Caco-2 (cell line): ENCODE data around the gene LMO3. TPM values are rescaled to one million over a fixed set of nuclear protein-coding genes. Genes with fewer than 3 reads are reported as not detected.

Experiments
- BruUV-seq: library from RNA; stranded (reverse); fragments of 400-500 nt; replicated peaks from 2 replicates; lab custom pipeline; 2021; lab: Mats Ljungman, UMichigan
- CTCF ChIA-PET: fragments of 300-600 bp; sonication (Branson Sonifier 250); formaldehyde crosslinking; loops from one replicate; lab custom pipeline; 2022; ENCODE audit warnings: antibody characterized with exemption; lab: Charles Lee
- POLR2A ChIA-PET: fragments of 300-600 bp; sonication (Branson Sonifier 250); formaldehyde crosslinking; loops from one replicate; lab custom pipeline; 2022; ENCODE audit warnings: antibody characterized with exemption; lab: Charles Lee
- DNase-seq, 2 experiments: peaks; one replicate each; pipeline versions ENCODE4 v3.0.0 to v3.0.0-alpha.2; 2020 to 2022
- H3K27me3 ChIP-seq: replicated peaks from 2 replicates; pipeline ENCODE4 v1.6.0; 2011; ENCODE audit warnings: low read length; ENCODE audit not compliant: control insufficient read depth, insufficient read depth
- H3K36me3 ChIP-seq: 2 replicates; pipeline ENCODE4 v1.5.1; 2011; ENCODE audit warnings: low read length; ENCODE audit not compliant: control insufficient read depth, insufficient read depth
- H3K4me1 ChIP-seq: fragments of 250-450 bp; sonication (Bioruptor Pico); 2 replicates; pipeline ENCODE4 v1.5.1; 2020; ENCODE audit warnings: mild to moderate bottlenecking
- H3K4me3 ChIP-seq: 2 replicates; pipeline ENCODE4 v1.5.1; 2011; ENCODE audit warnings: low read depth, mild to moderate bottlenecking, control low read depth, low read length
- H3K9me3 ChIP-seq: fragments of 250-450 bp; sonication (Bioruptor Pico); 2 replicates; pipeline ENCODE4 v1.5.1; 2020; ENCODE audit warnings: mild to moderate bottlenecking, moderate library complexity
- H3K27ac Mint-ChIP-seq: one replicate; pipeline ENCODE4 v1.8.0; 2022; ENCODE audit warnings: mixed read lengths; ENCODE audit not compliant: unreplicated experiment
- H3K27me3 Mint-ChIP-seq: one replicate; pipeline ENCODE4 v1.8.0; 2022; ENCODE audit warnings: mixed read lengths; ENCODE audit not compliant: insufficient read depth, unreplicated experiment
- H3K36me3 Mint-ChIP-seq: one replicate; pipeline ENCODE4 v1.8.0; 2022; ENCODE audit warnings: mild to moderate bottlenecking, mixed read lengths; ENCODE audit not compliant: insufficient read depth, unreplicated experiment
- H3K4me1 Mint-ChIP-seq: one replicate; pipeline ENCODE4 v1.8.0; 2022; ENCODE audit warnings: low read depth, mixed read lengths; ENCODE audit not compliant: unreplicated experiment
- H3K4me3 Mint-ChIP-seq: one replicate; pipeline ENCODE4 v1.8.0; 2022; ENCODE audit warnings: mild to moderate bottlenecking, moderate library complexity, mixed read lengths; ENCODE audit not compliant: unreplicated experiment
- H3K9me3 Mint-ChIP-seq: one replicate; pipeline ENCODE4 v1.8.0; 2022; ENCODE audit warnings: mixed read lengths; ENCODE audit not compliant: unreplicated experiment
- CTCF ChIP-seq, 2 experiments: fragments of 200-600 bp in 1 of 2; IDR thresholded peaks; 1 replicate in 1 of 2; 2 replicates in 1 of 2; pipeline versions ENCODE4 v1.5.1 to v1.8.0; 2011 to 2022; ENCODE audit warnings: antibody characterized with exemption in 1 of 2, control low read depth in 1 of 2, inconsistent platforms in 1 of 2, low read depth in 1 of 2, low read length in 1 of 2, mild to moderate bottlenecking in 1 of 2, moderate library complexity in 1 of 2; ENCODE audit not compliant: insufficient read depth in 1 of 2, severe bottlenecking in 1 of 2, unreplicated experiment in 1 of 2
- intact Hi-C: fragments of 100-400 bp; cut with micrococcal nuclease; formaldehyde crosslinking; loops from one replicate; pipeline ENCODE4 v1.10.0; 2022; ENCODE audit not compliant: unreplicated experiment
- total RNA-seq: library from RNA; stranded (reverse); gene quantifications from 2 replicates; pipeline ENCODE4 v1.2.3, GENCODE V29; 2022

Gene LMO3
- total RNA-seq, 1 experiment from 2014 or later: not detected

DNA sequence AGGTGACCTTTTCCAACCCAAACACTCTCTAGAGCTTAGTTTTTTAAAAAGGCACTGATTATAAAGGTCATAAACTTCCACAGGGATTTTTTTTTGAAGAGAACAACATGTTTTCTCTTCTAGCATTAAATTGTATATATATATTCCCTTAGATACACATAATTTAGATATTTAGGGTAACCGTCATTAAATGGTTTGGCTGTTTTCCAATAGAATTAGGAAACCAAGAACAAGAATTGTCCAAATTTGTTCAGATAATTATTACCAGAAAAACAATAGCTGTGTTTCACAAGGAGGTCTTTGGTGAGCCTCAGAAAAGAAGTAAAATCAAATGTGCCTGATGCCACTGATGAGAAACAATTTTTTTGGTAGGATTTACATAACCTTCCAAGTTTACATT, 26.9 kb downstream of the LMO3 start:
- Mint-ChIP-seq H3K27ac (no peak overlapping the region), H3K27me3 (no peaks in the 10 kb centered on the region), H3K36me3 (no peaks in the 10 kb centered on the region), H3K4me1 (peaks cover 11% of the 10 kb centered on the region), H3K9me3 (peaks cover 15% of the 10 kb centered on the region), H3K4me3 (no peak overlapping the region)
- BruUV-seq: no TSS peak
- H3K36me3 ChIP-seq: no peaks in the 10 kb centered on the region
- H3K9me3 ChIP-seq: no peaks in the 10 kb centered on the region; the same call in 1 of the 2 replicates
- no peaks in the 10 kb centered on the region for H3K27me3 ChIP-seq
- no peak overlapping the region for H3K4me3 ChIP-seq
- POLR2A ChIA-PET: no interaction called here
- peaks cover 12% of the 10 kb centered on the region for H3K4me1 ChIP-seq
- no peak for DNase-seq
- intact Hi-C loops: no loop called here
- no peak for TF ChIP-seq CTCF (IDR thresholded peaks at IDR 0.05; ENCODE audit: insufficient read depth in 1 of 2, low read depth in 1 of 2, low read length in 1 of 2, severe bottlenecking in 1 of 2, unreplicated experiment in 1 of 2)
- CTCF ChIA-PET: no interaction called here

GRCh38 chr12:16573398-16574077, 32.4 kb downstream of the LMO3 start:
- Histone ChIP-seq H3K4me1 (no peaks in the 10 kb centered on the region), H3K27me3 (no peaks in the 10 kb centered on the region), H3K36me3 (no peaks in the 10 kb centered on the region), H3K9me3 (no peaks in the 10 kb centered on the region), H3K4me3 (no peak overlapping the region)
- H3K4me1 Mint-ChIP-seq: no peaks in the 10 kb centered on the region
- no peak overlapping the region for H3K4me3 Mint-ChIP-seq
- intact Hi-C loops: no loop called here
- H3K27ac Mint-ChIP-seq: no peak overlapping the region
- no peak for TF ChIP-seq CTCF (IDR thresholded peaks at IDR 0.05; ENCODE audit: insufficient read depth in 1 of 2, low read depth in 1 of 2, low read length in 1 of 2, severe bottlenecking in 1 of 2, unreplicated experiment in 1 of 2)
- ChIA-PET CTCF (no interaction called here), POLR2A (no interaction called here)
- no TSS peak for BruUV-seq
- H3K27me3 Mint-ChIP-seq: no peaks in the 10 kb centered on the region
- peak in 1 of 2 experiments; percentile 43 for DNase-seq
- H3K9me3 Mint-ChIP-seq: no peaks in the 10 kb centered on the region
- no peaks in the 10 kb centered on the region for H3K36me3 Mint-ChIP-seq

GRCh38 chr12:16568873-16569272, 37.1 kb downstream of the LMO3 start:
- intact Hi-C loops: no loop called here
- Histone ChIP-seq H3K9me3 (no peaks in the 10 kb centered on the region), H3K4me3 (no peak overlapping the region), H3K27me3 (no peaks in the 10 kb centered on the region), H3K4me1 (no peaks in the 10 kb centered on the region), H3K36me3 (no peaks in the 10 kb centered on the region)
- TF ChIP-seq CTCF (IDR thresholded peaks at IDR 0.05; ENCODE audit: insufficient read depth in 1 of 2, low read depth in 1 of 2, low read length in 1 of 2, severe bottlenecking in 1 of 2, unreplicated experiment in 1 of 2): no peak
- Mint-ChIP-seq H3K36me3 (no peaks in the 10 kb centered on the region), H3K4me1 (no peaks in the 10 kb centered on the region), H3K27me3 (no peaks in the 10 kb centered on the region), H3K9me3 (no peaks in the 10 kb centered on the region), H3K4me3 (no peak overlapping the region), H3K27ac (no peak overlapping the region)
- no peak for DNase-seq
- POLR2A ChIA-PET: no interaction called here
- no TSS peak for BruUV-seq
- CTCF ChIA-PET: no interaction called here
